Sigmoid colon (tissue), 4 donors: Measurements from ENCODE around the gene ACKR2.

Experiments used
- EP300 ChIP-seq, 4 donors: sonication (generic); formaldehyde crosslinking; IDR thresholded peaks; one replicate each; pipeline ENCODE4 v1.6.1; 2017; ENCODE audit warnings: antibody characterized with exemption in 4 of 4
- TF ChIP-seq, protein P1 (sequence below), 4 experiments: fragments of 450-650 bp in 3 of 4; fragments of 200-600 bp in 1 of 4; IDR thresholded peaks; one replicate each; pipeline ENCODE4 v1.5.1; 2016 to 2019; ENCODE audit warnings: antibody characterized with exemption in 4 of 4, mild to moderate bottlenecking in 3 of 4, moderate library complexity in 2 of 4

DNA sequence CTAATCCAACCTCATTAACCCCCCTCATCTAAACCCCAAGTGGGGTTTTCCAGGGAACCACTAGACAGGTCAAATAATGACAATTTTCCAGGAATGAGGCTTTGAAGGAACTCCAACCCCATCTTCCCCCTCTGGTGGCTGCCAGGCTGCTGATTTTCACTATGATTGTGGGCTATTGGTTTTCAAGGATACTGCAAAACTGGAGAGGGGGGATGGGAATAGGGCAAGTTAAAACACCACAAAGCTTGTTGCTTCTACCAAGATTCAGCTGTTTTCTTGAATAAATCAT is 86.3 kb downstream of the ACKR2 start:
- TF ChIP-seq, protein P1, sequence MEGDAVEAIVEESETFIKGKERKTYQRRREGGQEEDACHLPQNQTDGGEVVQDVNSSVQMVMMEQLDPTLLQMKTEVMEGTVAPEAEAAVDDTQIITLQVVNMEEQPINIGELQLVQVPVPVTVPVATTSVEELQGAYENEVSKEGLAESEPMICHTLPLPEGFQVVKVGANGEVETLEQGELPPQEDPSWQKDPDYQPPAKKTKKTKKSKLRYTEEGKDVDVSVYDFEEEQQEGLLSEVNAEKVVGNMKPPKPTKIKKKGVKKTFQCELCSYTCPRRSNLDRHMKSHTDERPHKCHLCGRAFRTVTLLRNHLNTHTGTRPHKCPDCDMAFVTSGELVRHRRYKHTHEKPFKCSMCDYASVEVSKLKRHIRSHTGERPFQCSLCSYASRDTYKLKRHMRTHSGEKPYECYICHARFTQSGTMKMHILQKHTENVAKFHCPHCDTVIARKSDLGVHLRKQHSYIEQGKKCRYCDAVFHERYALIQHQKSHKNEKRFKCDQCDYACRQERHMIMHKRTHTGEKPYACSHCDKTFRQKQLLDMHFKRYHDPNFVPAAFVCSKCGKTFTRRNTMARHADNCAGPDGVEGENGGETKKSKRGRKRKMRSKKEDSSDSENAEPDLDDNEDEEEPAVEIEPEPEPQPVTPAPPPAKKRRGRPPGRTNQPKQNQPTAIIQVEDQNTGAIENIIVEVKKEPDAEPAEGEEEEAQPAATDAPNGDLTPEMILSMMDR (IDR thresholded peaks at IDR 0.05) = no peak
- no peak for TF ChIP-seq EP300 (IDR thresholded peaks at IDR 0.05)
